Upper lobe of left lung (tissue), 4 donors: ENCODE data around the gene CNST.

ENCODE experiments used
- CTCF ChIP-seq, 6 experiments: fragments of 450-650 bp in 4 of 6; fragments of 200-600 bp in 2 of 6; sonication (generic) in 2 of 6; IDR thresholded peaks; one replicate each; pipeline ENCODE4 v1.5.1; 2016 to 2019; ENCODE audit warnings: antibody characterized with exemption in 6 of 6
- POLR2A ChIP-seq, 4 donors: fragments of 450-650 bp; IDR thresholded peaks; one replicate each; pipeline ENCODE4 v1.5.1; 2016 to 2017; ENCODE audit warnings: antibody characterized with exemption in 4 of 4, mild to moderate bottlenecking in 2 of 4

DNA sequence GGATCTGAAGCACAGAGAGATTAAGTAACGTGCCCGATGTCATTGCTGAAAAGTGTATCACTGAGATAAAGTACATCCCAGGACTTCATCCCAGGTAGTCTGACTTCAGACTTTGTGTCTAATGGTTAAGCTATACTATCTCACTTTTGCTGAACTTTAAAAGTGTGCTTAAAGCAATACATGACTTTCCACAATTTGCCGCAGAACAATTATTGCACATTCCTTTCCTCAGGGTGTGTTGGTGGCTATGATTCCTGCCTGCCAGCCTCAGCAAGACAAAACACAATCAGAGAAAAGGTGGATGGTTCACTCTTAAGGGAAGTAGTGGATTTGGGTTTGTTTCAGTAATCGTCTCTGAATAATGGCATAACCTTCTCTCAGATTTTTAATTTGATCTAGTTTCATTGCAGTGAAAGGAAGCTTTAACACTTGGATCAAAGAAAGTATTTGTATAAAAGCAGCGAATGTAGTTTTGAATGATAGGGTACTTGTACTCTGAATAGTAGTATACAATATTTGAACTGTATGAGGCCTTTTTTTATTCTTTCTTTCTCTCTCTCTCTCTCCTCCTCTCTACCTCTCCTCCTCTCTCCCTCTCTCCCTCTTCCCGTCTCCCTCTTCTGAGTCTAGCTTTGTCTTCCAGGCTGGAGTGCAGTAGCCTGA lies 47.0 kb downstream of the CNST start:
- TF ChIP-seq POLR2A (IDR thresholded peaks at IDR 0.05): no peak
- TF ChIP-seq CTCF (IDR thresholded peaks at IDR 0.05): no peak
